HCT116 (cell line): ENCODE data around the gene CRACDL. TPM values are rescaled to one million over a fixed set of nuclear protein-coding genes. Genes with fewer than 3 reads are reported as not detected.

ENCODE experiments used
- ATAC-seq: fragments of 200-7000 bp; cut with Tn5 transposase; 2 replicates; pipeline ENCODE4 v1.9.1; 2020; ENCODE audit warnings: mild to moderate bottlenecking, moderate library complexity
- BruUV-seq: library from RNA; stranded (reverse); fragments of 400-500 nt; replicated peaks from 2 replicates; lab custom pipeline; 2021; lab: Mats Ljungman, UMichigan
- CTCF ChIA-PET: fragments of 300-600 bp; sonication (Branson Sonifier 250); formaldehyde crosslinking; loops from one replicate; lab custom pipeline; 2021; ENCODE audit warnings: antibody characterized with exemption; lab: Charles Lee
- POLR2A ChIA-PET: fragments of 300-600, 350-600 bp; sonication (Branson Sonifier 250); formaldehyde crosslinking; loops from one replicate; lab custom pipeline; 2021; ENCODE audit warnings: antibody characterized with exemption; lab: Charles Lee
- RAD21 ChIA-PET, 2 experiments: fragments of 300-600 bp; sonication (Branson Sonifier 250); formaldehyde crosslinking; loops; one replicate each; lab custom pipeline; 2023; ENCODE audit warnings: low total read pairs in 2 of 2; ENCODE audit not compliant: uncharacterized antibody in 2 of 2, unreplicated experiment in 2 of 2, low non-redundant PET in 1 of 2; lab: Charles Lee
- DNase-seq: peaks from one replicate; pipeline ENCODE4 v3.0.0-alpha.2; 2010; ENCODE audit warnings: low read depth, low spot score
- H2AFZ ChIP-seq: fragments of 200-600 bp; shearing (Covaris generic), sonication (generic); 2 replicates; pipeline ENCODE4 v1.6.1; 2017; ENCODE audit warnings: low read depth, mixed run types, mixed read lengths, antibody characterized with exemption, low read length; ENCODE audit not compliant: poor library complexity, severe bottlenecking
- H3K27ac ChIP-seq: 2 replicates; pipeline ENCODE4 v1.5.1; 2012; ENCODE audit warnings: low read depth, low read length
- H3K27me3 ChIP-seq: fragments of 200-600 bp; sonication (generic); 2 replicates; pipeline ENCODE4 v1.6.1; 2016; ENCODE audit warnings: mixed run types, low read length, mixed read lengths; ENCODE audit not compliant: insufficient read depth
- H3K36me3 ChIP-seq, 2 experiments: fragments of 200-500 bp in 1 of 2; fragments of 200-600 bp in 1 of 2; sonication (Bioruptor generic) in 1 of 2; sonication (generic) in 1 of 2; 2 replicates each; pipeline versions ENCODE4 v1.5.1 to v1.6.1; 2014 to 2016; ENCODE audit warnings: low read length in 2 of 2, inconsistent platforms in 1 of 2, mixed read lengths in 1 of 2, mixed run types in 1 of 2; ENCODE audit not compliant: insufficient read depth in 2 of 2, control insufficient read depth in 1 of 2
- H3K4me1 ChIP-seq, 2 experiments: fragments of 200-600 bp in 1 of 2; sonication (generic) in 1 of 2; 2 replicates each; pipeline versions ENCODE4 v1.5.1 to v1.6.1; 2012 to 2017; ENCODE audit warnings: low read length in 2 of 2, inconsistent platforms in 1 of 2, mild to moderate bottlenecking in 1 of 2, mixed read lengths in 1 of 2, mixed run types in 1 of 2, moderate library complexity in 1 of 2; ENCODE audit not compliant: insufficient read depth in 2 of 2, control insufficient read depth in 1 of 2
- H3K4me2 ChIP-seq: fragments of 200-600 bp; sonication (generic); 2 replicates; pipeline ENCODE4 v1.6.1; 2017; ENCODE audit warnings: mixed run types, low read length, mixed read lengths
- H3K4me3 ChIP-seq, 2 experiments: fragments of 200-600 bp in 1 of 2; sonication (generic) in 1 of 2; replicated peaks in 1 of 2; 2 replicates each; pipeline ENCODE4 v1.5.1; 2011 to 2016; ENCODE audit warnings: low read length in 2 of 2, control low read depth in 1 of 2, low read depth in 1 of 2, mild to moderate bottlenecking in 1 of 2, mixed read lengths in 1 of 2, mixed run types in 1 of 2
- H3K79me2 ChIP-seq: fragments of 200-600 bp; sonication (generic); 2 replicates; pipeline ENCODE4 v1.6.1; 2017; ENCODE audit warnings: mild to moderate bottlenecking, mixed run types, low read length, moderate library complexity, mixed read lengths; ENCODE audit not compliant: insufficient read depth
- H3K9ac ChIP-seq: fragments of 200-600 bp; sonication (generic); 2 replicates; pipeline ENCODE4 v1.6.1; 2016; ENCODE audit warnings: low read length, mixed read lengths
- H3K9me2 ChIP-seq: fragments of 200-600 bp; sonication (generic), shearing (Covaris generic); 2 replicates; pipeline ENCODE4 v1.6.1; 2017; ENCODE audit warnings: mixed run types, mild to moderate bottlenecking, moderate library complexity; ENCODE audit not compliant: insufficient read depth
- H3K9me3 ChIP-seq, 2 experiments: fragments of 200-500 bp in 1 of 2; fragments of 200-600 bp in 1 of 2; sonication (Bioruptor generic) in 1 of 2; sonication (generic) in 1 of 2; 2 replicates each; pipeline ENCODE4 v1.6.1; 2014 to 2017; ENCODE audit warnings: low read length in 2 of 2, mixed read lengths in 2 of 2, inconsistent platforms in 1 of 2, low read depth in 1 of 2, mild to moderate bottlenecking in 1 of 2, mixed run types in 1 of 2, moderate library complexity in 1 of 2; ENCODE audit not compliant: control insufficient read depth in 1 of 2, insufficient read depth in 1 of 2
- H4K20me1 ChIP-seq: fragments of 200-600 bp; sonication (generic), shearing (Covaris generic); 2 replicates; pipeline ENCODE4 v1.6.1; 2017; ENCODE audit warnings: mixed run types, mild to moderate bottlenecking, moderate library complexity; ENCODE audit not compliant: insufficient read depth
- CBX3 ChIP-seq: IDR thresholded peaks from 2 replicates; pipeline ENCODE4 v1.6.1; 2012; ENCODE audit warnings: low read depth
- CEBPB ChIP-seq: IDR thresholded peaks from 2 replicates; pipeline ENCODE4 v1.6.1; 2012; ENCODE audit warnings: low read depth
- CTCF ChIP-seq, 3 experiments: fragments of 200-600 bp in 1 of 3; sonication (generic) in 1 of 3; IDR thresholded peaks in 2 of 3; conservative IDR thresholded peaks in 1 of 3; 2 replicates each; pipeline ENCODE4 v1.5.1; 2012 to 2017; ENCODE audit warnings: low read depth in 2 of 3, low read length in 2 of 3, antibody characterized with exemption in 1 of 3, borderline replicate concordance in 1 of 3, control low read depth in 1 of 3, mild to moderate bottlenecking in 1 of 3, mixed read lengths in 1 of 3, mixed run types in 1 of 3, moderate library complexity in 1 of 3; ENCODE audit not compliant: insufficient read depth in 1 of 3
- EGR1 ChIP-seq: IDR thresholded peaks from 2 replicates; pipeline ENCODE4 v1.6.1; 2012; ENCODE audit warnings: low read depth
- EZH2 ChIP-seq: fragments of 200-600 bp; sonication (generic); IDR thresholded peaks from 2 replicates; pipeline ENCODE4 v1.6.1; 2017; ENCODE audit warnings: antibody characterized with exemption, mixed run types
- EZH2phosphoT487 ChIP-seq: fragments of 200-600 bp; IDR thresholded peaks from 2 replicates; pipeline ENCODE4 v1.6.1; 2018; ENCODE audit warnings: antibody characterized with exemption, borderline replicate concordance
- JUND ChIP-seq: IDR thresholded peaks from 2 replicates; pipeline ENCODE4 v1.6.1; 2012
- POLR2A ChIP-seq: IDR thresholded peaks from 2 replicates; pipeline ENCODE4 v1.7.0; 2011; ENCODE audit warnings: borderline replicate concordance; ENCODE audit not compliant: insufficient read depth, insufficient read length; ENCODE audit errors: extremely low read depth
- REST ChIP-seq: IDR thresholded peaks from 2 replicates; pipeline ENCODE4 v1.6.1; 2012; ENCODE audit warnings: low read depth
- SIN3A ChIP-seq: IDR thresholded peaks from 2 replicates; pipeline ENCODE4 v1.6.1; 2012; ENCODE audit warnings: low read depth
- YY1 ChIP-seq: IDR thresholded peaks from 2 replicates; pipeline ENCODE4 v1.6.1; 2011; ENCODE audit warnings: low read length, low read depth, moderate library complexity, mild to moderate bottlenecking; ENCODE audit not compliant: insufficient replicate concordance; ENCODE audit errors: extremely low read depth
- ZBTB33 ChIP-seq: IDR thresholded peaks from 2 replicates; pipeline ENCODE4 v1.6.1; 2011; ENCODE audit warnings: mild to moderate bottlenecking, low read length, moderate library complexity; ENCODE audit not compliant: insufficient replicate concordance; ENCODE audit errors: extremely low read depth
- ZFX ChIP-seq: fragments of 450-650 bp; IDR thresholded peaks from 2 replicates; pipeline ENCODE4 v1.6.1; 2017
- ZNF274 ChIP-seq: fragments of 200-500 bp; sonication (Bioruptor generic); IDR thresholded peaks from 2 replicates; pipeline ENCODE4 v1.6.1; 2014; ENCODE audit warnings: mild to moderate bottlenecking, low read depth, low read length, inconsistent platforms
- intact Hi-C: fragments of 100-400 bp; cut with micrococcal nuclease; formaldehyde crosslinking; loops from 2 replicates; pipeline ENCODE4 v1.10.0; 2022
- total RNA-seq: library from RNA; stranded (reverse); gene quantifications from one replicate; pipeline ENCODE4 v1.2.1, GENCODE V29; 2021; ENCODE audit not compliant: unreplicated experiment

Gene CRACDL
- total RNA-seq, 1 experiment from 2014 or later: 1.1 TPM

GRCh38 chr2:98771721-98772524, 164.1 kb downstream of the CRACDL start:
- Histone ChIP-seq H3K36me3 (no peaks in the 10 kb centered on the region), H3K27ac (no peak overlapping the region), H3K4me1 (peaks cover 0 to under 1% of the 10 kb centered on the region in 2 experiments; a peak in 2 of 4 replicates), H3K9ac (no peak overlapping the region), H4K20me1 (no peaks in the 10 kb centered on the region)
- intact Hi-C loops: no loop called here
- no peak for DNase-seq
- RAD21 ChIA-PET: no interaction called here
- no peak for TF ChIP-seq ZBTB33
- no peak for TF ChIP-seq YY1
- TF ChIP-seq REST: no peak
- no peak for TF ChIP-seq CEBPB
- TF ChIP-seq EZH2phosphoT487: no peak
- TF ChIP-seq CTCF (IDR thresholded peaks at IDR 0.05 in 2 of 3, conservative IDR thresholded peaks at IDR 0.05 in 1 of 3; ENCODE audit: borderline replicate concordance in 1 of 3, insufficient read depth in 1 of 3, low read depth in 2 of 3, low read length in 2 of 3): no peak
- no peak for TF ChIP-seq ZNF274
- TF ChIP-seq EZH2: no peak
- TF ChIP-seq EGR1: no peak
- no peak for TF ChIP-seq POLR2A
- TF ChIP-seq ZFX: no peak
- no peak for TF ChIP-seq CBX3
- no peak for TF ChIP-seq JUND
- TF ChIP-seq SIN3A: no peak
- TF ChIP-seq, all 23 proteins: peak for 0
- H3K27me3 ChIP-seq: no peaks in the 10 kb centered on the region
- POLR2A ChIA-PET: no interaction called here
- BruUV-seq: no TSS peak
- H3K4me2 ChIP-seq: no peak overlapping the region
- no peaks in the 10 kb centered on the region for H3K9me2 ChIP-seq
- H3K4me3 ChIP-seq: no peak overlapping the region
- no peaks in the 10 kb centered on the region for H3K79me2 ChIP-seq
- H3K9me3 ChIP-seq: no peaks in the 10 kb centered on the region
- H2AFZ ChIP-seq: no peak overlapping the region
- no peak for ATAC-seq
- CTCF ChIA-PET: no interaction called here
